ENCODE results near the gene DCXR.

The DCXR gene

GRCh38 chr17:82080789-82081464 is 43.4 kb upstream of the DCXR start:
- H3K4me3 ChIP-seq (ENCODE audit: low read depth, low read length): no peak overlapping the region
- no peak for DNase-seq (ENCODE audit: low read depth)
- TF ChIP-seq POLR2A (IDR thresholded peaks at IDR 0.05; ENCODE audit: extremely low read depth, insufficient read length) (no peak), MAX (IDR thresholded peaks at IDR 0.05; ENCODE audit: low read depth, low read length) (no peak), MYC (IDR thresholded peaks at IDR 0.05; ENCODE audit: low read depth, low read length) (no peak), CTCF (IDR thresholded peaks at IDR 0.05; ENCODE audit: low read depth, low read length) (no peak)

DNA sequence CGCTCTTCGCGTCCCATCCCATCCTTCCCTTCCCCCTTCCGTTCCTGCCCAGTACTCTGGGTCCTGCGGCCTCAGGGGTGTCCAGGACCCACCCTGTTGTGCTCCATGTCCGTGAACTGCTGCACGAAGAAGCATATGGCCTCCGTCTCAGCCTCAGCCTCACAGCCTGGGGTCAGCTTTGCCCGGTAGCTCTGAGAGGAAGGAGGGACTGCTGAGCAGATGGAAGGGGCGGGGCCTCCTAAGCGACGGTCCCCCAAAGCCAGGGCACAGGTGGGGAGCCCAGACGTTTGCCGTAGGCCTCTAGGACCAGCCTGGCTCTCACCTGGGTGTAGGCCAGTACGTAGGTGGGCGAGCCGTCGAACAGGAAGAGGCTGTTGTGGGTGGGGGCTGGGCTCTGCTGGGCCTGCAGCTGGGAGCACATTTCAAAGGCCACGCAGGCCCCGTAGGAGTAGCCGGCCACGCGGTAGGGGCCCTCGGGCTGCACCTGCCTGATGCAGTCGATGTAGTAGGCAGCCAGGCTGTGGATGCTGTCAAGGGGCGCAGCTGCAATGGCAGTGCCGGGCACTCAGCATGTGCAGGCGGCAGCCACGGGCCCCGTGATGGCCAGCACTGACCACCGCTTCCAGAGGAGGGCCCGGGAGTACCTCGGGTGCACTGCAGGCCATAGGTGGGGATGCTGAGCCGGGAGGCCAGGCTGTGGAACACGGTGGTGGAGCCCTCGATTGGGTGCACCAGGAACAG is 42.7 kb upstream of the DCXR start:
- DNase-seq (ENCODE audit: low read depth): no peak
- no peak for TF ChIP-seq CTCF (IDR thresholded peaks at IDR 0.05; ENCODE audit: low read depth, low read length)
- peak; percentile 11 for TF ChIP-seq POLR2A (IDR thresholded peaks at IDR 0.05; ENCODE audit: extremely low read depth, insufficient read length)
- TF ChIP-seq MYC (IDR thresholded peaks at IDR 0.05; ENCODE audit: low read depth, low read length): no peak
- TF ChIP-seq MAX (IDR thresholded peaks at IDR 0.05; ENCODE audit: low read depth, low read length): no peak
- no peak overlapping the region for H3K4me3 ChIP-seq (ENCODE audit: low read depth, low read length)

GRCh38 chr17:82079001-82079677 is 41.6 kb upstream of the DCXR start:
- no peak for TF ChIP-seq MAX (IDR thresholded peaks at IDR 0.05; ENCODE audit: low read depth, low read length)
- TF ChIP-seq CTCF (IDR thresholded peaks at IDR 0.05; ENCODE audit: low read depth, low read length): no peak
- TF ChIP-seq MYC (IDR thresholded peaks at IDR 0.05; ENCODE audit: low read depth, low read length): no peak
- no peak for TF ChIP-seq POLR2A (IDR thresholded peaks at IDR 0.05; ENCODE audit: extremely low read depth, insufficient read length)
- DNase-seq (ENCODE audit: low read depth): no peak
- H3K4me3 ChIP-seq (ENCODE audit: low read depth, low read length): no peak overlapping the region

- no peak for TF ChIP-seq CTCF (IDR thresholded peaks at IDR 0.05; ENCODE audit: low read depth, low read length)
- TF ChIP-seq MYC (IDR thresholded peaks at IDR 0.05; ENCODE audit: low read depth, low read length): no peak
- no peak for TF ChIP-seq MAX (IDR thresholded peaks at IDR 0.05; ENCODE audit: low read depth, low read length)
- no peak for TF ChIP-seq POLR2A (IDR thresholded peaks at IDR 0.05; ENCODE audit: extremely low read depth, insufficient read length)
- H3K4me3 ChIP-seq (ENCODE audit: low read depth, low read length): no peak overlapping the region
- no peak for DNase-seq (ENCODE audit: low read depth)
These were observed 40.9 kb upstream of the DCXR start for GRCh38 chr17:82078433-82078832.

DNA sequence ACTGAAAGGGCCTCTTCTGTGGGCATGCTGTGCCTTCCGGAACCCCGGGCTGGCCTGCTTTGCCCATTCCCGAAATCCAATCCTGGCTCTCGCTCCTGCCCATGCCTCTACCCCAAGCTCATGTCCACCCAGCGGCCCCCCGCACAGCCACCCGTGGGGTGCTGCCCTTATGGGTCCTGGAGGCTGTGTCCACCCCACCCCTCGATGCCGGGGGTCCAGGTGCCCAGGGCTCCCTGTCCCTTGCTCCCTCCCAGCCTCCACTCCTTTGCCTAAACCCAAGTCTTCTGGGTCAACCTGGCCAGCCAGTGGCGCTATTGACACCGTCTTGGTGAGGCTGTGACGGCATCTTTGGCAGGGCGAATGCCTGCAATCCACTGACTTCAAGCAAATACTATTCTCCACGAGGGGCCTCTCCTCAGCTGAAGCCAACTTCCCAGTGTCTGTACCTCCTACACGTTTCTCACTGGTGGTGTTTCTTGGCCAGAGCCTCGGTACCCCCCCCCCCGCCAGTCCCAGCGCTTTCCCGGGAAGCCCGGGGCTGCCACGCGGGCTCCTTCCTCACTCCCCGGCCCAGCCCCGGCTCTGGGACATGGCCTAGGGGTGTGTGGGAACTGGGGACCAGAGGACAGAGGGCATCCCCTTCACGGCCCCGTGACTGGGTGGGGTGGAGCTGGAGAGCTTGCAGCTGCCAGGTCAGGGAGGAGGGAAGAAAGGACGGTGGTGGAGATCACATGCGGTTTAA is 40.3 kb upstream of the DCXR start:
- no peak overlapping the region for H3K4me3 ChIP-seq (ENCODE audit: low read depth, low read length)
- DNase-seq (ENCODE audit: low read depth): no peak

More for the DNA sequence above, 40.3 kb upstream of the DCXR start:
- TF ChIP-seq MAX (IDR thresholded peaks at IDR 0.05; ENCODE audit: low read depth, low read length): no peak
- no peak for TF ChIP-seq MYC (IDR thresholded peaks at IDR 0.05; ENCODE audit: low read depth, low read length)
- no peak for TF ChIP-seq POLR2A (IDR thresholded peaks at IDR 0.05; ENCODE audit: extremely low read depth, insufficient read length)
- TF ChIP-seq CTCF (IDR thresholded peaks at IDR 0.05; ENCODE audit: low read depth, low read length): no peak
